Liver (tissue), 9 donors: ENCODE data around the gene NEK5. TPM values are rescaled to one million over a fixed set of nuclear protein-coding genes. Genes with fewer than 3 reads are reported as not detected.

Experiments used
- DNase-seq: peaks from one replicate; pipeline ENCODE4 v3.0.0-alpha.2; 2017; ENCODE audit warnings: low spot score
- H3K27ac ChIP-seq, 2 donors: one replicate each; pipeline ENCODE4 v1.7.0; 2013; ENCODE audit warnings: inconsistent platforms in 2 of 2, low read length in 2 of 2, control low read depth in 1 of 2, low read depth in 1 of 2, mild to moderate bottlenecking in 1 of 2
- H3K27me3 ChIP-seq, 4 donors: one replicate each; pipeline versions ENCODE4 v1.6.1 to v1.7.0; 2013; ENCODE audit warnings: low read length in 3 of 4, inconsistent platforms in 1 of 4, mild to moderate bottlenecking in 1 of 4, moderate library complexity in 1 of 4; ENCODE audit not compliant: control insufficient read depth in 4 of 4, insufficient read depth in 4 of 4
- H3K36me3 ChIP-seq, 4 donors: one replicate each; pipeline versions ENCODE4 v1.6.1 to v1.7.0; 2013; ENCODE audit warnings: low read length in 3 of 4, mild to moderate bottlenecking in 3 of 4, low read depth in 1 of 4, moderate library complexity in 1 of 4; ENCODE audit not compliant: control insufficient read depth in 4 of 4, insufficient read depth in 3 of 4
- H3K4me1 ChIP-seq, 4 donors: one replicate each; pipeline versions ENCODE4 v1.6.1 to v1.7.0; 2013; ENCODE audit warnings: low read length in 3 of 4, mild to moderate bottlenecking in 3 of 4, moderate library complexity in 1 of 4; ENCODE audit not compliant: control insufficient read depth in 4 of 4, insufficient read depth in 4 of 4
- H3K4me3 ChIP-seq, 3 donors: one replicate each; pipeline versions ENCODE4 v1.6.1 to v1.7.0; 2013; ENCODE audit warnings: low read length in 3 of 3, control low read depth in 1 of 3, low read depth in 1 of 3, mild to moderate bottlenecking in 1 of 3
- H3K9ac ChIP-seq, 2 donors: one replicate each; pipeline ENCODE4 v1.7.0; 2013; ENCODE audit warnings: low read length in 2 of 2, mild to moderate bottlenecking in 2 of 2, moderate library complexity in 2 of 2, control low read depth in 1 of 2, low read depth in 1 of 2
- H3K9me3 ChIP-seq, 4 donors: one replicate each; pipeline versions ENCODE4 v1.6.1 to v1.7.0; 2013; ENCODE audit warnings: low read length in 3 of 4; ENCODE audit not compliant: control insufficient read depth in 4 of 4
- EGR1 ChIP-seq, 2 donors: IDR thresholded peaks; 2 replicates each; pipeline ENCODE4 v1.6.1; 2016 to 2018; ENCODE audit warnings: antibody characterized with exemption in 2 of 2, low read depth in 2 of 2
- FOXA1 ChIP-seq: IDR thresholded peaks from 2 replicates; pipeline ENCODE4 v1.6.1; 2016; ENCODE audit warnings: antibody characterized with exemption
- FOXA2 ChIP-seq: IDR thresholded peaks from 2 replicates; pipeline ENCODE4 v1.6.1; 2016; ENCODE audit warnings: antibody characterized with exemption
- GABPA ChIP-seq, 2 donors: IDR thresholded peaks in 1 of 2; conservative IDR thresholded peaks in 1 of 2; 2 replicates each; pipeline ENCODE4 v1.6.1; 2016; ENCODE audit warnings: antibody characterized with exemption in 2 of 2, mild to moderate bottlenecking in 1 of 2, moderate library complexity in 1 of 2
- HNF4A ChIP-seq, 2 donors: conservative IDR thresholded peaks; 2 replicates each; pipeline ENCODE4 v1.6.1; 2016; ENCODE audit warnings: antibody characterized with exemption in 2 of 2, mild to moderate bottlenecking in 2 of 2
- HNF4G ChIP-seq: IDR thresholded peaks from 2 replicates; pipeline ENCODE4 v1.6.1; 2016; ENCODE audit warnings: antibody characterized with exemption
- JUND ChIP-seq, 2 donors: IDR thresholded peaks; 2 replicates each; pipeline ENCODE4 v1.6.1; 2016; ENCODE audit warnings: antibody characterized with exemption in 2 of 2
- NR2F2 ChIP-seq: IDR thresholded peaks from 2 replicates; pipeline ENCODE4 v1.6.1; 2016; ENCODE audit warnings: antibody characterized with exemption
- RAD21 ChIP-seq, 2 donors: IDR thresholded peaks; 2 replicates each; pipeline ENCODE4 v1.6.1; 2016; ENCODE audit warnings: antibody characterized with exemption in 2 of 2, mild to moderate bottlenecking in 2 of 2
- RXRA ChIP-seq, 2 donors: IDR thresholded peaks; 2 replicates each; pipeline ENCODE4 v1.6.1; 2017 to 2018; ENCODE audit warnings: antibody characterized with exemption in 2 of 2, mild to moderate bottlenecking in 1 of 2
- SP1 ChIP-seq: IDR thresholded peaks from 2 replicates; pipeline ENCODE4 v1.6.1; 2018; ENCODE audit warnings: antibody characterized with exemption, mild to moderate bottlenecking
- TAF1 ChIP-seq: conservative IDR thresholded peaks from 2 replicates; pipeline ENCODE4 v1.6.1; 2016; ENCODE audit warnings: antibody characterized with exemption, mild to moderate bottlenecking
- YY1 ChIP-seq: IDR thresholded peaks from 2 replicates; pipeline ENCODE4 v1.6.1; 2016; ENCODE audit warnings: antibody characterized with exemption, mild to moderate bottlenecking
- WGBS: extraction: QIAGEN DNeasy Blood & Tissue Kit; methylation state at CpG from one replicate; pipeline ENCODE4 v1.1.7; 2013; 5-methylcytosine and 5-hydroxymethylcytosine counted together
- polyA plus RNA-seq, 2 donors: library from polyadenylated mRNA; stranded (reverse) in 1 of 2; unstranded in 1 of 2; fragments of 200-250 nt in 1 of 2; fragments of >200 nt in 1 of 2; fragmentation: Nextera tagmentation in 1 of 2; extraction: Ambion mirVana in 1 of 2; gene quantifications; one replicate each; pipeline versions ENCODE4 v1.2.1 to v1.2.3, GENCODE V29; 2013 to 2015
- total RNA-seq, 2 donors: library from RNA; depleted of rRNA; stranded (reverse); fragments of >200 nt; gene quantifications; one replicate each; pipeline ENCODE4 v1.2.3, GENCODE V29; 2014
- TF ChIP-seq, protein P1 (sequence below): IDR thresholded peaks from 2 replicates; pipeline ENCODE4 v1.6.1; 2016; ENCODE audit warnings: antibody characterized with exemption
- TF ChIP-seq, protein P2 (sequence below): IDR thresholded peaks from 2 replicates; pipeline ENCODE4 v1.6.1; 2016; ENCODE audit warnings: antibody characterized with exemption
- TF ChIP-seq, protein P3 (sequence below): IDR thresholded peaks from 2 replicates; pipeline ENCODE4 v1.6.1; 2016; ENCODE audit warnings: antibody characterized with exemption
- TF ChIP-seq, protein P4 (sequence below): IDR thresholded peaks from 2 replicates; pipeline ENCODE4 v1.6.1; 2016; ENCODE audit warnings: antibody characterized with exemption, mild to moderate bottlenecking
- TF ChIP-seq, protein P5 (sequence below): fragments of 150-350 bp; IDR thresholded peaks from 2 replicates; pipeline ENCODE4 v1.5.1; 2017; ENCODE audit warnings: improper control_type of control experiment, low read depth, low read length; ENCODE audit not compliant: missing input control
- donor health status: healthy.
- donor health status: healthy.
- donor health status: healthy.
- donor health status: healthy.
- donor health status: healthy.

The NEK5 gene
- total and polyA plus RNA-seq, 4 donors: 0.08 to 0.63 (median 0.23) TPM; not detected in 1

DNA sequence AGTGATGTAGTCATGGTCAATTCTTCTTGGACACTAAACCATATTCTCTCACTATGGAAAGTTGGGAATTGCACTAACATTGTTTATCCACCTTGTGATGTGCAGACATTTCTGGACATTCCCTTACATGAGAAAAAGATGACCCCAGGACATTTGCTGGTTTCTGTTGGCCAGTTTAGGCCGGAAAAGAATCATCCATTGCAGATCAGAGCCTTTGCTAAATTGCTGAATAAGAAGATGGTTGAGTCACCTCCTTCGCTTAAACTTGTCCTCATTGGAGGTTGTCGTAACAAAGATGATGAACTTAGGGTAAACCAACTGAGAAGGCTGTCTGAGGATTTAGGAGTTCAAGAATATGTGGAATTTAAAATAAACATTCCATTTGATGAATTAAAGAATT lies 104.4 kb downstream of the NEK5 start, which contains the start of gene UTP14C:
UTP14C (plus strand) TSS at position 211 of the 400 bp plus-strand sequence. CDS start 4,114 bp downstream, outside the sequence.
- no peaks in the 10 kb centered on the region for H3K27me3 ChIP-seq
- H3K36me3 ChIP-seq: peaks cover 3 to 22% (median 15%) of the 10 kb centered on the region in 4 donors
- H3K4me1 ChIP-seq: peaks cover 6 to 25% (median 22%) of the 10 kb centered on the region in 4 donors
- H3K4me3 ChIP-seq: no peak within 1 kb of the TSS
- TF ChIP-seq EGR1 (IDR thresholded peaks at IDR 0.05; ENCODE audit: low read depth in 2 of 2) (no peak), SP1 (no peak), TAF1 (no peak), HNF4A (conservative IDR thresholded peaks at IDR 0.05) (no peak), JUND (IDR thresholded peaks at IDR 0.05) (no peak), HNF4G (no peak), FOXA2 (no peak), RAD21 (IDR thresholded peaks at IDR 0.05) (no peak), YY1 (no peak), FOXA1 (no peak), RXRA (IDR thresholded peaks at IDR 0.05) (no peak), NR2F2 (no peak), GABPA (IDR thresholded peaks at IDR 0.05 in 1 of 2, conservative IDR thresholded peaks at IDR 0.05 in 1 of 2) (no peak)
- TF ChIP-seq, protein P1, sequence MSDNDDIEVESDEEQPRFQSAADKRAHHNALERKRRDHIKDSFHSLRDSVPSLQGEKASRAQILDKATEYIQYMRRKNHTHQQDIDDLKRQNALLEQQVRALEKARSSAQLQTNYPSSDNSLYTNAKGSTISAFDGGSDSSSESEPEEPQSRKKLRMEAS: no peak
- TF ChIP-seq, protein P2, sequence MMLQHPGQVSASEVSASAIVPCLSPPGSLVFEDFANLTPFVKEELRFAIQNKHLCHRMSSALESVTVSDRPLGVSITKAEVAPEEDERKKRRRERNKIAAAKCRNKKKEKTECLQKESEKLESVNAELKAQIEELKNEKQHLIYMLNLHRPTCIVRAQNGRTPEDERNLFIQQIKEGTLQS: no peak
- TF ChIP-seq, protein P3, sequence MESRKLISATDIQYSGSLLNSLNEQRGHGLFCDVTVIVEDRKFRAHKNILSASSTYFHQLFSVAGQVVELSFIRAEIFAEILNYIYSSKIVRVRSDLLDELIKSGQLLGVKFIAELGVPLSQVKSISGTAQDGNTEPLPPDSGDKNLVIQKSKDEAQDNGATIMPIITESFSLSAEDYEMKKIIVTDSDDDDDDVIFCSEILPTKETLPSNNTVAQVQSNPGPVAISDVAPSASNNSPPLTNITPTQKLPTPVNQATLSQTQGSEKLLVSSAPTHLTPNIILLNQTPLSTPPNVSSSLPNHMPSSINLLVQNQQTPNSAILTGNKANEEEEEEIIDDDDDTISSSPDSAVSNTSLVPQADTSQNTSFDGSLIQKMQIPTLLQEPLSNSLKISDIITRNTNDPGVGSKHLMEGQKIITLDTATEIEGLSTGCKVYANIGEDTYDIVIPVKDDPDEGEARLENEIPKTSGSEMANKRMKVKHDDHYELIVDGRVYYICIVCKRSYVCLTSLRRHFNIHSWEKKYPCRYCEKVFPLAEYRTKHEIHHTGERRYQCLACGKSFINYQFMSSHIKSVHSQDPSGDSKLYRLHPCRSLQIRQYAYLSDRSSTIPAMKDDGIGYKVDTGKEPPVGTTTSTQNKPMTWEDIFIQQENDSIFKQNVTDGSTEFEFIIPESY: no peak
- TF ChIP-seq, protein P4, sequence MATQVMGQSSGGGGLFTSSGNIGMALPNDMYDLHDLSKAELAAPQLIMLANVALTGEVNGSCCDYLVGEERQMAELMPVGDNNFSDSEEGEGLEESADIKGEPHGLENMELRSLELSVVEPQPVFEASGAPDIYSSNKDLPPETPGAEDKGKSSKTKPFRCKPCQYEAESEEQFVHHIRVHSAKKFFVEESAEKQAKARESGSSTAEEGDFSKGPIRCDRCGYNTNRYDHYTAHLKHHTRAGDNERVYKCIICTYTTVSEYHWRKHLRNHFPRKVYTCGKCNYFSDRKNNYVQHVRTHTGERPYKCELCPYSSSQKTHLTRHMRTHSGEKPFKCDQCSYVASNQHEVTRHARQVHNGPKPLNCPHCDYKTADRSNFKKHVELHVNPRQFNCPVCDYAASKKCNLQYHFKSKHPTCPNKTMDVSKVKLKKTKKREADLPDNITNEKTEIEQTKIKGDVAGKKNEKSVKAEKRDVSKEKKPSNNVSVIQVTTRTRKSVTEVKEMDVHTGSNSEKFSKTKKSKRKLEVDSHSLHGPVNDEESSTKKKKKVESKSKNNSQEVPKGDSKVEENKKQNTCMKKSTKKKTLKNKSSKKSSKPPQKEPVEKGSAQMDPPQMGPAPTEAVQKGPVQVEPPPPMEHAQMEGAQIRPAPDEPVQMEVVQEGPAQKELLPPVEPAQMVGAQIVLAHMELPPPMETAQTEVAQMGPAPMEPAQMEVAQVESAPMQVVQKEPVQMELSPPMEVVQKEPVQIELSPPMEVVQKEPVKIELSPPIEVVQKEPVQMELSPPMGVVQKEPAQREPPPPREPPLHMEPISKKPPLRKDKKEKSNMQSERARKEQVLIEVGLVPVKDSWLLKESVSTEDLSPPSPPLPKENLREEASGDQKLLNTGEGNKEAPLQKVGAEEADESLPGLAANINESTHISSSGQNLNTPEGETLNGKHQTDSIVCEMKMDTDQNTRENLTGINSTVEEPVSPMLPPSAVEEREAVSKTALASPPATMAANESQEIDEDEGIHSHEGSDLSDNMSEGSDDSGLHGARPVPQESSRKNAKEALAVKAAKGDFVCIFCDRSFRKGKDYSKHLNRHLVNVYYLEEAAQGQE: no peak
- no peak within 1 kb of the TSS for H3K9ac ChIP-seq
- no peaks in the 10 kb centered on the region for H3K9me3 ChIP-seq
- 98% methylated on average over 3 of the region's 3 CpGs for WGBS
- H3K27ac ChIP-seq: no peak within 1 kb of the TSS
- no peak for DNase-seq

DNA sequence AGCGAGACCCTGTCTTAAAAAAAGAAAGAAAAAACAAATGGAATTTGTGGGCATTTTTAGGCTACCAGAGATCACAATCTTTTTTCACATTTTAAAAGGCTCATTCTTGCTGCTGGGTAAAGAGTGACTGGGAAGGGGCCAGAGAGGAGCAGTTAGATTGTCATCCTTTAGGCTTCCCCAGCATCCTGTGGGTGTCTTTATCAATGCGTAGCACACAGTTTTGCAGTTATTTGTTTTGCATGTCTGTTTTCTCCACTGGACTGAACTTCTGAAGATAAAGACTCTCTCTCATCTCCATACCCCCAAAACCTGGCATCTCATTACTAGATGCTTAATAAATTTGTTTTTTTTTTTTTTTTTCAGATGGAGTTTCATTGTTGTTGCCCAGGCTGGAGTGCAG lies 106.5 kb downstream of the NEK5 start:
- peaks cover 3 to 21% (median 13%) of the 10 kb centered on the region in 4 donors for H3K36me3 ChIP-seq
- TF ChIP-seq YY1 (no peak), HNF4G (no peak), RAD21 (IDR thresholded peaks at IDR 0.05) (no peak), HNF4A (conservative IDR thresholded peaks at IDR 0.05) (no peak), RXRA (IDR thresholded peaks at IDR 0.05) (no peak), NR2F2 (no peak), FOXA1 (no peak), SP1 (no peak)
- TF ChIP-seq, protein P5, sequence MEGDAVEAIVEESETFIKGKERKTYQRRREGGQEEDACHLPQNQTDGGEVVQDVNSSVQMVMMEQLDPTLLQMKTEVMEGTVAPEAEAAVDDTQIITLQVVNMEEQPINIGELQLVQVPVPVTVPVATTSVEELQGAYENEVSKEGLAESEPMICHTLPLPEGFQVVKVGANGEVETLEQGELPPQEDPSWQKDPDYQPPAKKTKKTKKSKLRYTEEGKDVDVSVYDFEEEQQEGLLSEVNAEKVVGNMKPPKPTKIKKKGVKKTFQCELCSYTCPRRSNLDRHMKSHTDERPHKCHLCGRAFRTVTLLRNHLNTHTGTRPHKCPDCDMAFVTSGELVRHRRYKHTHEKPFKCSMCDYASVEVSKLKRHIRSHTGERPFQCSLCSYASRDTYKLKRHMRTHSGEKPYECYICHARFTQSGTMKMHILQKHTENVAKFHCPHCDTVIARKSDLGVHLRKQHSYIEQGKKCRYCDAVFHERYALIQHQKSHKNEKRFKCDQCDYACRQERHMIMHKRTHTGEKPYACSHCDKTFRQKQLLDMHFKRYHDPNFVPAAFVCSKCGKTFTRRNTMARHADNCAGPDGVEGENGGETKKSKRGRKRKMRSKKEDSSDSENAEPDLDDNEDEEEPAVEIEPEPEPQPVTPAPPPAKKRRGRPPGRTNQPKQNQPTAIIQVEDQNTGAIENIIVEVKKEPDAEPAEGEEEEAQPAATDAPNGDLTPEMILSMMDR: no peak
- TF ChIP-seq, protein P4: no peak
- TF ChIP-seq, protein P2: no peak

More for the DNA sequence above, 106.5 kb downstream of the NEK5 start:
- no peak for DNase-seq
- H3K4me3 ChIP-seq: no peak overlapping the region
- 98% methylated on average over 2 of the region's 2 CpGs for WGBS
- H3K27me3 ChIP-seq: no peaks in the 10 kb centered on the region
- H3K27ac ChIP-seq: no peak overlapping the region
- H3K9ac ChIP-seq: no peak overlapping the region
- H3K9me3 ChIP-seq: no peaks in the 10 kb centered on the region
- H3K4me1 ChIP-seq: peaks cover 6 to 25% (median 22%) of the 10 kb centered on the region in 4 donors
